A549 treated with AZD9567 at 1 μM for 4 hours (cell line): Measurements from ENCODE around the gene M6PR. TPM values are rescaled to one million over a fixed set of nuclear protein-coding genes. Genes with fewer than 3 reads are reported as not detected.

Source experiments
- total RNA-seq: library from RNA; stranded (reverse); fragments of 200-300 nt; extraction: Qiagen RNA extraction; gene quantifications from 5 replicates; pipeline ENCODE4 v1.2.3, GENCODE V29; 2022; ENCODE audit not compliant: insufficient read depth

The M6PR gene
- total RNA-seq: 150 to 203 TPM (median 155 TPM) in 5 replicates

GRCh38 chr12:8949342-8950220, at the start of gene M6PR:
TSS of gene M6PR (minus strand) at chr12:8949645. CDS start at chr12:8946404, 3,241 bp downstream.

GRCh38 chr12:8989413-8989812, 40.0 kb upstream of the M6PR start, which contains the start of gene KLRG1:
TSS of gene KLRG1 (plus strand) at chr12:8989546. CDS start at chr12:8989636, 90 bp downstream.

GRCh38 chr12:8914033-8914715, 35.3 kb downstream of the M6PR start, which contains the start of gene PHC1:
TSS of gene PHC1 (plus strand) at chr12:8914509. CDS start at chr12:8917678, 3,169 bp downstream.

Other genes starting within 250 kb of the M6PR start
- gene A2ML1, start 127.0 kb downstream of the M6PR start, total RNA-seq: not detected in 5 replicates
- gene PHC1, start 35.1 kb downstream of the M6PR start, total RNA-seq: 7.3 to 20.6 TPM (median 8.8 TPM) in 5 replicates
- gene KLRG1, start 39.9 kb upstream of the M6PR start, total RNA-seq: 1.4 to 1.7 TPM (median 1.5 TPM) in 4 of 5 replicates, not detected in the other
- 0.09 to 4.3 TPM (median 0.14 TPM) in 4 of 5 replicates, not detected in the other for gene A2M, start 166.3 kb upstream of the M6PR start, total RNA-seq